ENCODE data around the gene CHCHD6. TPM values are rescaled to one million over a fixed set of nuclear protein-coding genes. Genes with fewer than 3 reads are reported as not detected.

Gene CHCHD6
- total RNA-seq, 1 experiment from 2014 or later, result 45.9 TPM

- no peaks in the 10 kb centered on the region for H3K9me3 Mint-ChIP-seq (ENCODE audit: low read depth, unreplicated experiment)
- peaks cover 9% of the 10 kb centered on the region for H3K36me3 Mint-ChIP-seq (ENCODE audit: insufficient read depth, unreplicated experiment)
- intact Hi-C loops (cut with micrococcal nuclease; ENCODE audit: unreplicated experiment), result loop anchor here (1.0 kb wide), 1 partner anchor 67 kb away; no protein-coding TSS in a partner anchor
- CTCF ChIA-PET, result interaction anchor here (0.6 to 1.1 kb wide), 6 partner anchors 32 to 1327 kb away, joined by 3 to 6 read pairs (median 3); no protein-coding TSS in a partner anchor
- no TSS peak for BruUV-seq (replicated peaks)
- TF ChIP-seq CTCF (IDR thresholded peaks at IDR 0.05; ENCODE audit: unreplicated experiment), result peak; percentile 33
- peaks cover 54% of the 10 kb centered on the region for H3K4me1 Mint-ChIP-seq (ENCODE audit: low read depth, unreplicated experiment)
- H3K4me3 Mint-ChIP-seq (ENCODE audit: low read depth, unreplicated experiment), result peak overlapping the region; percentile 12
- peak; percentile 70 for DNase-seq
- H3K27ac Mint-ChIP-seq (ENCODE audit: unreplicated experiment), result peak overlapping the region; percentile 29
- H3K27me3 Mint-ChIP-seq (ENCODE audit: unreplicated experiment), result no peaks in the 10 kb centered on the region
Measured at GRCh38 chr3:126746395-126747177, 42.5 kb downstream of the CHCHD6 start.

- intact Hi-C loops (cut with micrococcal nuclease; ENCODE audit: unreplicated experiment), result no loop called here
- Mint-ChIP-seq H3K4me3 (ENCODE audit: low read depth, unreplicated experiment) (no peak overlapping the region), H3K9me3 (ENCODE audit: low read depth, unreplicated experiment) (no peaks in the 10 kb centered on the region), H3K27me3 (ENCODE audit: unreplicated experiment) (no peaks in the 10 kb centered on the region), H3K36me3 (ENCODE audit: insufficient read depth, unreplicated experiment) (peaks cover 5% of the 10 kb centered on the region), H3K27ac (ENCODE audit: unreplicated experiment) (no peak overlapping the region), H3K4me1 (ENCODE audit: low read depth, unreplicated experiment) (peaks cover 65% of the 10 kb centered on the region)
- CTCF ChIA-PET, result interaction anchor here (1.0 kb wide), 1 partner anchor 800 kb away, joined by 3 read pairs; no protein-coding TSS in a partner anchor
- no TSS peak for BruUV-seq (replicated peaks)
- no peak for DNase-seq
- TF ChIP-seq CTCF (IDR thresholded peaks at IDR 0.05; ENCODE audit: unreplicated experiment), result no peak
Measured at GRCh38 chr3:126747768-126748167, 43.7 kb downstream of the CHCHD6 start.

- DNase-seq, result no peak
- H3K27ac Mint-ChIP-seq (ENCODE audit: unreplicated experiment), result no peak overlapping the region
- no peaks in the 10 kb centered on the region for H3K27me3 Mint-ChIP-seq (ENCODE audit: unreplicated experiment)
- intact Hi-C loops (cut with micrococcal nuclease; ENCODE audit: unreplicated experiment), result no loop called here
- no peaks in the 10 kb centered on the region for H3K9me3 Mint-ChIP-seq (ENCODE audit: low read depth, unreplicated experiment)
- BruUV-seq (replicated peaks), result no TSS peak
- no peak overlapping the region for H3K4me3 Mint-ChIP-seq (ENCODE audit: low read depth, unreplicated experiment)
- TF ChIP-seq CTCF (IDR thresholded peaks at IDR 0.05; ENCODE audit: unreplicated experiment), result no peak
- peaks cover 11% of the 10 kb centered on the region for H3K36me3 Mint-ChIP-seq (ENCODE audit: insufficient read depth, unreplicated experiment)
- H3K4me1 Mint-ChIP-seq (ENCODE audit: low read depth, unreplicated experiment), result peaks cover 76% of the 10 kb centered on the region
- CTCF ChIA-PET, result interaction anchor here (0.7 to 1.0 kb wide), 3 partner anchors 186 to 707 kb away, joined by 3 read pairs; no protein-coding TSS in a partner anchor
Measured at GRCh38 chr3:126748701-126749546, 44.9 kb downstream of the CHCHD6 start.

- Mint-ChIP-seq H3K9me3 (ENCODE audit: low read depth, unreplicated experiment) (no peaks in the 10 kb centered on the region), H3K36me3 (ENCODE audit: insufficient read depth, unreplicated experiment) (peaks cover 11% of the 10 kb centered on the region), H3K27me3 (ENCODE audit: unreplicated experiment) (no peaks in the 10 kb centered on the region), H3K4me3 (ENCODE audit: low read depth, unreplicated experiment) (no peak overlapping the region), H3K27ac (ENCODE audit: unreplicated experiment) (no peak overlapping the region), H3K4me1 (ENCODE audit: low read depth, unreplicated experiment) (peaks cover 77% of the 10 kb centered on the region)
- CTCF ChIA-PET, result interaction anchor here (1.0 kb wide), 1 partner anchor 706 kb away, joined by 3 read pairs; no protein-coding TSS in a partner anchor
- BruUV-seq (replicated peaks), result no TSS peak
- intact Hi-C loops (cut with micrococcal nuclease; ENCODE audit: unreplicated experiment), result no loop called here
- no peak for TF ChIP-seq CTCF (IDR thresholded peaks at IDR 0.05; ENCODE audit: unreplicated experiment)
- DNase-seq, result no peak
Measured at GRCh38 chr3:126749547-126749875, 45.5 kb downstream of the CHCHD6 start.
